Endothelial cell (in vitro differentiated cells): ENCODE measurements around the gene MARF1. TPM values are rescaled to one million over a fixed set of nuclear protein-coding genes. Genes with fewer than 3 reads are reported as not detected.
A peak's percentile ranks its signal among the peaks of the same experiment; 100 is the strongest.

Source experiments
- DNase-seq: peaks from one replicate; pipeline ENCODE4 v3.0.0; 2021; ENCODE audit warnings: low spot score
- H3K27ac Mint-ChIP-seq: one replicate; pipeline ENCODE4 v1.8.0; 2021; ENCODE audit warnings: mixed read lengths, inconsistent platforms; ENCODE audit not compliant: unreplicated experiment
- H3K27me3 Mint-ChIP-seq: one replicate; pipeline ENCODE4 v1.8.0; 2021; ENCODE audit warnings: mild to moderate bottlenecking, moderate library complexity, mixed read lengths, inconsistent platforms; ENCODE audit not compliant: unreplicated experiment
- H3K36me3 Mint-ChIP-seq: one replicate; pipeline ENCODE4 v1.8.0; 2021; ENCODE audit warnings: mild to moderate bottlenecking, low read depth, mixed read lengths, inconsistent platforms; ENCODE audit not compliant: unreplicated experiment
- H3K4me1 Mint-ChIP-seq: one replicate; pipeline ENCODE4 v1.8.0; 2021; ENCODE audit warnings: mild to moderate bottlenecking, mixed read lengths, inconsistent platforms; ENCODE audit not compliant: unreplicated experiment
- H3K4me3 Mint-ChIP-seq: one replicate; pipeline ENCODE4 v1.8.0; 2021; ENCODE audit warnings: mild to moderate bottlenecking, mixed read lengths, inconsistent platforms; ENCODE audit not compliant: unreplicated experiment
- H3K9me3 Mint-ChIP-seq: one replicate; pipeline ENCODE4 v1.8.0; 2021; ENCODE audit warnings: mixed read lengths, inconsistent platforms; ENCODE audit not compliant: unreplicated experiment
- CTCF ChIP-seq: fragments of 200-600 bp; sonication (generic); IDR thresholded peaks from one replicate; pipeline ENCODE4 v1.5.0; 2021; ENCODE audit warnings: antibody characterized with exemption; ENCODE audit not compliant: unreplicated experiment
- total RNA-seq: library from RNA; stranded (reverse); fragmentation: NEBNext Ultra II Directional; extraction: Animal tissue kit (Norgen Biotek cat#: 25700); gene quantifications from one replicate; pipeline ENCODE4 v1.2.1, GENCODE V29; 2021; ENCODE audit not compliant: unreplicated experiment

Gene MARF1
- total RNA-seq, 1 donor from 2014 or later: 55.2 TPM

- H3K27ac Mint-ChIP-seq: no peak overlapping the region
- H3K9me3 Mint-ChIP-seq: no peaks in the 10 kb centered on the region
- H3K4me1 Mint-ChIP-seq: peaks cover 30% of the 10 kb centered on the region
- H3K27me3 Mint-ChIP-seq: peaks cover 10% of the 10 kb centered on the region
- H3K4me3 Mint-ChIP-seq: no peak overlapping the region
- TF ChIP-seq CTCF: no peak
- no peak for DNase-seq
- H3K36me3 Mint-ChIP-seq: peaks cover 71% of the 10 kb centered on the region
These were observed 38.2 kb downstream of the MARF1 start for GRCh38 chr16:15604460-15605440.

- Mint-ChIP-seq H3K27ac (no peak overlapping the region), H3K4me1 (peaks cover 18% of the 10 kb centered on the region), H3K36me3 (peaks cover 75% of the 10 kb centered on the region), H3K27me3 (peaks cover 10% of the 10 kb centered on the region), H3K4me3 (peak overlapping the region; percentile 7), H3K9me3 (no peaks in the 10 kb centered on the region)
- DNase-seq: no peak
- no peak for TF ChIP-seq CTCF
These were observed 40.5 kb downstream of the MARF1 start for GRCh38 chr16:15602285-15603044.

GRCh38 chr16:15601212-15601879, 41.6 kb downstream of the MARF1 start:
- no peak for TF ChIP-seq CTCF
- Mint-ChIP-seq H3K36me3 (peaks cover 67% of the 10 kb centered on the region), H3K4me3 (peak overlapping the region; percentile 17), H3K27ac (no peak overlapping the region), H3K4me1 (peaks cover 7% of the 10 kb centered on the region), H3K27me3 (peaks cover 5% of the 10 kb centered on the region), H3K9me3 (no peaks in the 10 kb centered on the region)
- DNase-seq: no peak

GRCh38 chr16:15599303-15600070, 43.5 kb downstream of the MARF1 start:
- DNase-seq: no peak
- TF ChIP-seq CTCF: no peak
- Mint-ChIP-seq H3K27me3 (no peaks in the 10 kb centered on the region), H3K4me1 (peaks cover 13% of the 10 kb centered on the region), H3K9me3 (no peaks in the 10 kb centered on the region), H3K27ac (no peak overlapping the region), H3K4me3 (no peak overlapping the region), H3K36me3 (peaks cover 73% of the 10 kb centered on the region)
